Fibroblast of villous mesenchyme (primary cell): Measurements from ENCODE around the gene DPM2. TPM values are rescaled to one million over a fixed set of nuclear protein-coding genes. Genes with fewer than 3 reads are reported as not detected.
A peak's percentile ranks its signal among the peaks of the same experiment; 100 is the strongest.

Experiments used
- DNase-seq: peaks from one replicate; pipeline ENCODE4 v3.0.0-alpha.2; 2010; ENCODE audit warnings: low read depth
- H3K4me3 ChIP-seq: 2 replicates; pipeline ENCODE4 v1.5.1; 2011; ENCODE audit warnings: low read depth, mild to moderate bottlenecking, low read length
- CTCF ChIP-seq: IDR thresholded peaks from 2 replicates; pipeline ENCODE4 v1.5.1; 2012; ENCODE audit warnings: low read depth, mild to moderate bottlenecking, low read length; ENCODE audit not compliant: insufficient read depth
- total RNA-seq: library from RNA; depleted of rRNA; stranded (reverse); fragments of >200 nt; gene quantifications from 2 replicates; pipeline ENCODE4 v1.2.3, GENCODE V29; 2012

DPM2 gene
- total RNA-seq, 1 donor = 11.2 TPM

GRCh38 chr9:127895811-127896210, 41.8 kb downstream of the DPM2 start:
- TF ChIP-seq CTCF = no peak
- no peak overlapping the region for H3K4me3 ChIP-seq
- no peak for DNase-seq

- H3K4me3 ChIP-seq = no peak overlapping the region
- DNase-seq = no peak
- TF ChIP-seq CTCF = no peak
Measured at GRCh38 chr9:127893392-127893791, 44.3 kb downstream of the DPM2 start.

- DNase-seq = no peak
- H3K4me3 ChIP-seq = no peak overlapping the region
- TF ChIP-seq CTCF = no peak
Measured at GRCh38 chr9:127892831-127893230, 44.8 kb downstream of the DPM2 start.

GRCh38 chr9:127890053-127890452, 47.6 kb downstream of the DPM2 start:
- DNase-seq = no peak
- H3K4me3 ChIP-seq = no peak overlapping the region
- TF ChIP-seq CTCF = no peak

- DNase-seq = no peak
- H3K4me3 ChIP-seq = no peak overlapping the region
- peak; percentile 29 for TF ChIP-seq CTCF
Measured at GRCh38 chr9:127887792-127888191, 49.9 kb downstream of the DPM2 start.

- no peak overlapping the region for H3K4me3 ChIP-seq
- no peak for TF ChIP-seq CTCF
- DNase-seq = no peak
Measured at GRCh38 chr9:127886401-127886972, 51.2 kb downstream of the DPM2 start.
